ENCODE data around the gene METTL1. TPM values are rescaled to one million over a fixed set of nuclear protein-coding genes. Genes with fewer than 3 reads are reported as not detected.

METTL1 gene
- total and polyA plus RNA-seq, 9 donors, result 5.7 to 48.6 (median 26.4) TPM

- no peaks in the 10 kb centered on the region for H3K27me3 ChIP-seq
- whole genome bisulfite sequencing, 3 donors, result 79 to 82% (median 80%) methylated on average over 9 to 11 of the region's 11 CpGs
- DNase-seq, result no peak
These were observed 51.0 kb downstream of the METTL1 start for GRCh38 chr12:57720606-57721595.

GRCh38 chr12:57719777-57720605 lies 51.9 kb downstream of the METTL1 start:
- Histone ChIP-seq H3K27me3 (no peaks in the 10 kb centered on the region), H3K9me3 (no peaks in the 10 kb centered on the region), H3K36me3 (no peaks in the 10 kb centered on the region), H3K4me1 (ENCODE audit: insufficient read depth) (no peaks in the 10 kb centered on the region), H3K27ac (no peak overlapping the region), H3K4me3 (no peak overlapping the region)
- WGBS, 3 donors, result 88 to 89% (median 89%) methylated on average over 20 of the region's 20 CpGs
- TF ChIP-seq POLR2A (IDR thresholded peaks at IDR 0.05) (no peak), CTCF (IDR thresholded peaks at IDR 0.05) (no peak), EP300 (IDR thresholded peaks at IDR 0.05) (no peak)
- no peak for DNase-seq
- intact Hi-C loops (cut with DNase I), result no loop called here

More at GRCh38 chr12:57720606-57721595, 51.0 kb downstream of the METTL1 start:
- Histone ChIP-seq H3K4me1 (ENCODE audit: insufficient read depth) (peaks cover 1% of the 10 kb centered on the region), H3K4me3 (no peak overlapping the region), H3K27ac (no peak overlapping the region), H3K9me3 (no peaks in the 10 kb centered on the region), H3K36me3 (no peaks in the 10 kb centered on the region)
- TF ChIP-seq EP300 (IDR thresholded peaks at IDR 0.05), result no peak
- TF ChIP-seq POLR2A (IDR thresholded peaks at IDR 0.05), result no peak
- TF ChIP-seq CTCF (IDR thresholded peaks at IDR 0.05), result no peak
- intact Hi-C loops (cut with DNase I), result no loop called here

- H3K4me1 ChIP-seq (ENCODE audit: insufficient read depth), result no peaks in the 10 kb centered on the region
- no peak for DNase-seq
- TF ChIP-seq CTCF (IDR thresholded peaks at IDR 0.05), result no peak
- TF ChIP-seq POLR2A (IDR thresholded peaks at IDR 0.05), result no peak
- no peak for TF ChIP-seq EP300 (IDR thresholded peaks at IDR 0.05)
- no peaks in the 10 kb centered on the region for H3K36me3 ChIP-seq
- no peak overlapping the region for H3K27ac ChIP-seq
- no peaks in the 10 kb centered on the region for H3K9me3 ChIP-seq
- no peak overlapping the region for H3K4me3 ChIP-seq
- WGBS, 3 donors, result 94 to 97% (median 95%) methylated on average over 15 of the region's 15 CpGs
- H3K27me3 ChIP-seq, result no peaks in the 10 kb centered on the region
- intact Hi-C loops (cut with DNase I), result no loop called here
These were observed 53.0 kb downstream of the METTL1 start for GRCh38 chr12:57718641-57719528.

Small RNA genes lying within 50 kb of the gene (microRNA-seq; reads per million reads assigned to microRNA genes)
- 0 reads per million in 3 donors for gene MIR6759

Small RNA genes lying within 50 kb of the gene (small RNA-seq; reads per million reads assigned to genes)
- gene RNU6-1083P, result not detected

Other genes with a start within 250 kb of the METTL1 start
- 100 to 1,000 TPM in 2 of 7 donors, 10 to 100 TPM in 5; 25.2 to 122 (median 79.7) TPM for gene MBD6, start 249.3 kb downstream of the METTL1 start, total RNA-seq
- gene MBD6, start 249.3 kb downstream of the METTL1 start, polyA plus RNA-seq, result 10 to 100 TPM; 18.1 to 35.0 TPM
- 100 to 1,000 TPM in 1 of 7 donors, 10 to 100 TPM in 6; 70.7 to 100 (median 97.4) TPM for gene DCTN2, start 224.9 kb downstream of the METTL1 start, total RNA-seq
- gene DCTN2, start 224.9 kb downstream of the METTL1 start, polyA plus RNA-seq, result 100 to 1,000 TPM; 128 to 226 TPM
- under 1 TPM in 6 of 7 donors, not detected in 1; 0.08 to 0.48 (median 0.30) TPM for gene KIF5A, start 222.1 kb downstream of the METTL1 start, total RNA-seq
- under 1 TPM; 0.15 to 0.48 TPM for gene KIF5A, start 222.1 kb downstream of the METTL1 start, polyA plus RNA-seq
- 10 to 100 TPM; 16.9 to 30.4 (median 21.2) TPM for gene PIP4K2C, start 180.9 kb downstream of the METTL1 start, total RNA-seq
- 10 to 100 TPM; 13.1 to 42.0 TPM for gene PIP4K2C, start 180.9 kb downstream of the METTL1 start, polyA plus RNA-seq
- 10 to 100 TPM; 50.0 to 75.2 (median 57.8) TPM for gene DTX3, start 167.3 kb downstream of the METTL1 start, total RNA-seq
- 10 to 100 TPM; 37.9 to 56.2 TPM for gene DTX3, start 167.3 kb downstream of the METTL1 start, polyA plus RNA-seq
- 10 to 100 TPM; 22.1 to 48.4 (median 37.1) TPM for gene ARHGEF25, start 160.7 kb downstream of the METTL1 start, total RNA-seq
- 10 to 100 TPM; 47.4 to 48.8 TPM for gene ARHGEF25, start 160.7 kb downstream of the METTL1 start, polyA plus RNA-seq
- 1 to 10 TPM in 1 of 7 donors, under 1 TPM in 6; 0.28 to 1.5 (median 0.56) TPM for gene B4GALNT1, start 138.9 kb downstream of the METTL1 start, total RNA-seq
- gene B4GALNT1, start 138.9 kb downstream of the METTL1 start, polyA plus RNA-seq, result 1 to 10 TPM in 1 of 2 donors, under 1 TPM in 1; 0.22 to 1.3 TPM
- 100 to 1,000 TPM; 128 to 227 (median 200) TPM for gene OS9, start 78.0 kb downstream of the METTL1 start, total RNA-seq
- gene OS9, start 78.0 kb downstream of the METTL1 start, polyA plus RNA-seq, result 100 to 1,000 TPM; 197 to 387 TPM
- under 1 TPM; 0.34 to 0.99 (median 0.60) TPM for gene AGAP2, start 33.4 kb downstream of the METTL1 start, total RNA-seq
- gene AGAP2, start 33.4 kb downstream of the METTL1 start, polyA plus RNA-seq, result 1 to 10 TPM in 1 of 2 donors, under 1 TPM in 1; 0.33 to 1.3 TPM
- 10 to 100 TPM; 27.7 to 64.0 (median 32.5) TPM for gene TSPAN31, start 27.1 kb downstream of the METTL1 start, total RNA-seq
- 10 to 100 TPM; 44.0 to 63.7 TPM for gene TSPAN31, start 27.1 kb downstream of the METTL1 start, polyA plus RNA-seq
- gene CDK4, start 19.8 kb downstream of the METTL1 start, total RNA-seq, result 100 to 1,000 TPM; 111 to 175 (median 122) TPM
- gene CDK4, start 19.8 kb downstream of the METTL1 start, polyA plus RNA-seq, result 100 to 1,000 TPM in 1 of 2 donors, 10 to 100 TPM in 1; 82.7 to 127 TPM
- 10 to 100 TPM in 1 of 7 donors, 1 to 10 TPM in 6; 5.0 to 15.2 (median 7.7) TPM for gene MARCHF9, start 17.0 kb downstream of the METTL1 start, total RNA-seq
- gene MARCHF9, start 17.0 kb downstream of the METTL1 start, polyA plus RNA-seq, result 1 to 10 TPM; 5.0 to 7.9 TPM
- gene CYP27B1, start 5.0 kb downstream of the METTL1 start, total RNA-seq, result 1 to 10 TPM in 4 of 7 donors, under 1 TPM in 3; 0.12 to 2.5 (median 1.0) TPM
- under 1 TPM; 0.18 to 0.30 TPM for gene CYP27B1, start 5.0 kb downstream of the METTL1 start, polyA plus RNA-seq
- gene EEF1AKMT3, start 509 bp upstream of the METTL1 start, total RNA-seq, result 10 to 100 TPM; 11.0 to 18.0 (median 15.2) TPM
- gene EEF1AKMT3, start 509 bp upstream of the METTL1 start, polyA plus RNA-seq, result 10 to 100 TPM; 10.4 to 15.0 TPM
- 10 to 100 TPM; 13.2 to 23.0 (median 20.1) TPM for gene TSFM, start 10.7 kb upstream of the METTL1 start, total RNA-seq
- 10 to 100 TPM; 17.5 to 28.1 TPM for gene TSFM, start 10.7 kb upstream of the METTL1 start, polyA plus RNA-seq
- 1 to 10 TPM; 1.4 to 5.3 (median 4.7) TPM for gene AVIL, start 46.6 kb upstream of the METTL1 start, total RNA-seq
- 1 to 10 TPM; 2.9 to 8.1 TPM for gene AVIL, start 46.6 kb upstream of the METTL1 start, polyA plus RNA-seq
- gene CTDSP2, start 74.6 kb upstream of the METTL1 start, total RNA-seq, result 100 to 1,000 TPM in 6 of 7 donors, 10 to 100 TPM in 1; 73.1 to 212 (median 189) TPM
- gene CTDSP2, start 74.6 kb upstream of the METTL1 start, polyA plus RNA-seq, result 100 to 1,000 TPM in 1 of 2 donors, 10 to 100 TPM in 1; 94.8 to 165 TPM
- gene ATP23, start 169.5 kb upstream of the METTL1 start, total RNA-seq, result 1 to 10 TPM; 2.7 to 5.5 (median 5.1) TPM
- 1 to 10 TPM; 3.6 to 4.0 TPM for gene ATP23, start 169.5 kb upstream of the METTL1 start, polyA plus RNA-seq

All from ovary (tissue), 9 donors.